HCT116 (cell line): Measurements from ENCODE around the gene IRX3. TPM values are rescaled to one million over a fixed set of nuclear protein-coding genes. Genes with fewer than 3 reads are reported as not detected.

Experiments
- ATAC-seq: fragments of 200-7000 bp; cut with Tn5 transposase; 2 replicates; pipeline ENCODE4 v1.9.1; 2020; ENCODE audit warnings: mild to moderate bottlenecking, moderate library complexity
- BruUV-seq: library from RNA; stranded (reverse); fragments of 400-500 nt; replicated peaks from 2 replicates; lab custom pipeline; 2021; lab: Mats Ljungman, UMichigan
- CTCF ChIA-PET: fragments of 300-600 bp; sonication (Branson Sonifier 250); formaldehyde crosslinking; loops from one replicate; lab custom pipeline; 2021; ENCODE audit warnings: antibody characterized with exemption; lab: Charles Lee
- POLR2A ChIA-PET: fragments of 300-600, 350-600 bp; sonication (Branson Sonifier 250); formaldehyde crosslinking; loops from one replicate; lab custom pipeline; 2021; ENCODE audit warnings: antibody characterized with exemption; lab: Charles Lee
- RAD21 ChIA-PET, 2 experiments: fragments of 300-600 bp; sonication (Branson Sonifier 250); formaldehyde crosslinking; loops; one replicate each; lab custom pipeline; 2023; ENCODE audit warnings: low total read pairs in 2 of 2; ENCODE audit not compliant: uncharacterized antibody in 2 of 2, unreplicated experiment in 2 of 2, low non-redundant PET in 1 of 2; lab: Charles Lee
- DNase-seq: peaks from one replicate; pipeline ENCODE4 v3.0.0-alpha.2; 2010; ENCODE audit warnings: low read depth, low spot score
- H2AFZ ChIP-seq: fragments of 200-600 bp; shearing (Covaris generic), sonication (generic); 2 replicates; pipeline ENCODE4 v1.6.1; 2017; ENCODE audit warnings: low read depth, mixed run types, mixed read lengths, antibody characterized with exemption, low read length; ENCODE audit not compliant: poor library complexity, severe bottlenecking
- H3K27ac ChIP-seq: 2 replicates; pipeline ENCODE4 v1.5.1; 2012; ENCODE audit warnings: low read depth, low read length
- H3K27me3 ChIP-seq: fragments of 200-600 bp; sonication (generic); 2 replicates; pipeline ENCODE4 v1.6.1; 2016; ENCODE audit warnings: mixed run types, low read length, mixed read lengths; ENCODE audit not compliant: insufficient read depth
- H3K36me3 ChIP-seq, 2 experiments: fragments of 200-500 bp in 1 of 2; fragments of 200-600 bp in 1 of 2; sonication (Bioruptor generic) in 1 of 2; sonication (generic) in 1 of 2; 2 replicates each; pipeline versions ENCODE4 v1.5.1 to v1.6.1; 2014 to 2016; ENCODE audit warnings: low read length in 2 of 2, inconsistent platforms in 1 of 2, mixed read lengths in 1 of 2, mixed run types in 1 of 2; ENCODE audit not compliant: insufficient read depth in 2 of 2, control insufficient read depth in 1 of 2
- H3K4me1 ChIP-seq, 2 experiments: fragments of 200-600 bp in 1 of 2; sonication (generic) in 1 of 2; 2 replicates each; pipeline versions ENCODE4 v1.5.1 to v1.6.1; 2012 to 2017; ENCODE audit warnings: low read length in 2 of 2, inconsistent platforms in 1 of 2, mild to moderate bottlenecking in 1 of 2, mixed read lengths in 1 of 2, mixed run types in 1 of 2, moderate library complexity in 1 of 2; ENCODE audit not compliant: insufficient read depth in 2 of 2, control insufficient read depth in 1 of 2
- H3K4me2 ChIP-seq: fragments of 200-600 bp; sonication (generic); 2 replicates; pipeline ENCODE4 v1.6.1; 2017; ENCODE audit warnings: mixed run types, low read length, mixed read lengths
- H3K4me3 ChIP-seq, 2 experiments: fragments of 200-600 bp in 1 of 2; sonication (generic) in 1 of 2; replicated peaks in 1 of 2; 2 replicates each; pipeline ENCODE4 v1.5.1; 2011 to 2016; ENCODE audit warnings: low read length in 2 of 2, control low read depth in 1 of 2, low read depth in 1 of 2, mild to moderate bottlenecking in 1 of 2, mixed read lengths in 1 of 2, mixed run types in 1 of 2
- H3K79me2 ChIP-seq: fragments of 200-600 bp; sonication (generic); 2 replicates; pipeline ENCODE4 v1.6.1; 2017; ENCODE audit warnings: mild to moderate bottlenecking, mixed run types, low read length, moderate library complexity, mixed read lengths; ENCODE audit not compliant: insufficient read depth
- H3K9ac ChIP-seq: fragments of 200-600 bp; sonication (generic); 2 replicates; pipeline ENCODE4 v1.6.1; 2016; ENCODE audit warnings: low read length, mixed read lengths
- H3K9me2 ChIP-seq: fragments of 200-600 bp; sonication (generic), shearing (Covaris generic); 2 replicates; pipeline ENCODE4 v1.6.1; 2017; ENCODE audit warnings: mixed run types, mild to moderate bottlenecking, moderate library complexity; ENCODE audit not compliant: insufficient read depth
- H3K9me3 ChIP-seq, 2 experiments: fragments of 200-500 bp in 1 of 2; fragments of 200-600 bp in 1 of 2; sonication (Bioruptor generic) in 1 of 2; sonication (generic) in 1 of 2; 2 replicates each; pipeline ENCODE4 v1.6.1; 2014 to 2017; ENCODE audit warnings: low read length in 2 of 2, mixed read lengths in 2 of 2, inconsistent platforms in 1 of 2, low read depth in 1 of 2, mild to moderate bottlenecking in 1 of 2, mixed run types in 1 of 2, moderate library complexity in 1 of 2; ENCODE audit not compliant: control insufficient read depth in 1 of 2, insufficient read depth in 1 of 2
- H4K20me1 ChIP-seq: fragments of 200-600 bp; sonication (generic), shearing (Covaris generic); 2 replicates; pipeline ENCODE4 v1.6.1; 2017; ENCODE audit warnings: mixed run types, mild to moderate bottlenecking, moderate library complexity; ENCODE audit not compliant: insufficient read depth
- CEBPB ChIP-seq: IDR thresholded peaks from 2 replicates; pipeline ENCODE4 v1.6.1; 2012; ENCODE audit warnings: low read depth
- EGR1 ChIP-seq: IDR thresholded peaks from 2 replicates; pipeline ENCODE4 v1.6.1; 2012; ENCODE audit warnings: low read depth
- ELF1 ChIP-seq: IDR thresholded peaks from 2 replicates; pipeline ENCODE4 v1.6.1; 2012; ENCODE audit warnings: low read depth, borderline replicate concordance
- JUND ChIP-seq: IDR thresholded peaks from 2 replicates; pipeline ENCODE4 v1.6.1; 2012
- MAX ChIP-seq: IDR thresholded peaks from 2 replicates; pipeline ENCODE4 v1.6.1; 2012
- POLR2A ChIP-seq: IDR thresholded peaks from 2 replicates; pipeline ENCODE4 v1.7.0; 2011; ENCODE audit warnings: borderline replicate concordance; ENCODE audit not compliant: insufficient read depth, insufficient read length; ENCODE audit errors: extremely low read depth
- POLR2AphosphoS5 ChIP-seq: IDR thresholded peaks from 2 replicates; pipeline ENCODE4 v1.6.1; 2011; ENCODE audit warnings: mild to moderate bottlenecking, low read depth, low read length, moderate library complexity
- RAD21 ChIP-seq: IDR thresholded peaks from 2 replicates; pipeline ENCODE4 v1.6.1; 2012; ENCODE audit warnings: low read depth, mild to moderate bottlenecking
- REST ChIP-seq: IDR thresholded peaks from 2 replicates; pipeline ENCODE4 v1.6.1; 2012; ENCODE audit warnings: low read depth
- SIN3A ChIP-seq: IDR thresholded peaks from 2 replicates; pipeline ENCODE4 v1.6.1; 2012; ENCODE audit warnings: low read depth
- SP1 ChIP-seq: IDR thresholded peaks from 2 replicates; pipeline ENCODE4 v1.6.1; 2012; ENCODE audit warnings: low read depth
- TCF7L2 ChIP-seq: IDR thresholded peaks from 2 replicates; pipeline ENCODE4 v1.7.0; 2011; ENCODE audit warnings: borderline replicate concordance, inconsistent platforms; ENCODE audit not compliant: insufficient read depth, insufficient read length; ENCODE audit errors: extremely low read depth
- ZFX ChIP-seq: fragments of 450-650 bp; IDR thresholded peaks from 2 replicates; pipeline ENCODE4 v1.6.1; 2017
- ZNF274 ChIP-seq: fragments of 200-500 bp; sonication (Bioruptor generic); IDR thresholded peaks from 2 replicates; pipeline ENCODE4 v1.6.1; 2014; ENCODE audit warnings: mild to moderate bottlenecking, low read depth, low read length, inconsistent platforms
- intact Hi-C: fragments of 100-400 bp; cut with micrococcal nuclease; formaldehyde crosslinking; loops from 2 replicates; pipeline ENCODE4 v1.10.0; 2022
- total RNA-seq: library from RNA; stranded (reverse); gene quantifications from one replicate; pipeline ENCODE4 v1.2.1, GENCODE V29; 2021; ENCODE audit not compliant: unreplicated experiment

IRX3 gene
- total RNA-seq, 1 experiment from 2014 or later, result 2.0 TPM

- ATAC-seq (no peak), DNase-seq (no peak)
- CTCF ChIA-PET, result interaction anchor here (0.5 kb wide), 1 partner anchor 305 kb away, joined by 3 read pairs; no protein-coding TSS in a partner anchor
- Histone ChIP-seq H4K20me1 (no peaks in the 10 kb centered on the region), H3K4me3 (no peak overlapping the region), H3K36me3 (no peaks in the 10 kb centered on the region), H3K9ac (no peak overlapping the region), H3K4me1 (no peaks in the 10 kb centered on the region), H3K27me3 (peaks cover 8% of the 10 kb centered on the region; the same call in 1 of the 2 replicates), H3K4me2 (no peak overlapping the region), H3K79me2 (no peaks in the 10 kb centered on the region), H3K9me2 (no peaks in the 10 kb centered on the region), H2AFZ (no peak overlapping the region), H3K27ac (no peak overlapping the region), H3K9me3 (no peaks in the 10 kb centered on the region)
- TF ChIP-seq CEBPB (no peak), REST (no peak), RAD21 (no peak), SIN3A (no peak), EGR1 (no peak), ZNF274 (no peak), POLR2A (no peak), JUND (no peak), ZFX (no peak), ELF1 (no peak), POLR2AphosphoS5 (no peak), TCF7L2 (no peak), SP1 (no peak), MAX (no peak)
- no TSS peak for BruUV-seq
- POLR2A ChIA-PET, result no interaction called here
- intact Hi-C loops, result no loop called here
- RAD21 ChIA-PET, result no interaction called here
Measured at GRCh38 chr16:54334208-54334607, 47.6 kb upstream of the IRX3 start.
